DOHH2 (cell line): ENCODE measurements around the gene APMAP.

Source experiments
- H3F3A ChIP-seq: fragments of 200-600 bp; sonication (generic), shearing (Covaris generic); 2 replicates; pipeline ENCODE4 v1.6.0; 2016; ENCODE audit warnings: antibody characterized with exemption, mild to moderate bottlenecking; ENCODE audit not compliant: control insufficient read depth, insufficient read depth
- H3K27ac ChIP-seq: fragments of 200-600 bp; sonication (generic); 2 replicates; pipeline ENCODE4 v1.5.1; 2014; ENCODE audit warnings: low read depth, mild to moderate bottlenecking, low read length, moderate library complexity
- H3K27me3 ChIP-seq: fragments of 200-600 bp; sonication (generic); 2 replicates; pipeline ENCODE4 v1.6.1; 2014; ENCODE audit warnings: mild to moderate bottlenecking, low read length, mixed read lengths; ENCODE audit not compliant: control insufficient read depth
- H3K36me3 ChIP-seq: fragments of 200-600 bp; sonication (generic); 2 replicates; pipeline ENCODE4 v1.6.1; 2014; ENCODE audit warnings: mild to moderate bottlenecking, low read length, moderate library complexity, mixed read lengths; ENCODE audit not compliant: control insufficient read depth
- H3K4me1 ChIP-seq: fragments of 200-600 bp; sonication (generic); 2 replicates; pipeline ENCODE4 v1.6.1; 2014; ENCODE audit warnings: mild to moderate bottlenecking, low read length, mixed read lengths; ENCODE audit not compliant: control insufficient read depth
- H3K4me2 ChIP-seq: fragments of 200-600 bp; sonication (generic); 2 replicates; pipeline ENCODE4 v1.6.0; 2014; ENCODE audit warnings: mild to moderate bottlenecking, low read length, moderate library complexity
- H3K4me3 ChIP-seq: fragments of 200-600 bp; sonication (generic); 2 replicates; pipeline ENCODE4 v1.5.1; 2014; ENCODE audit warnings: mild to moderate bottlenecking, low read length, mixed read lengths
- H3K79me2 ChIP-seq: fragments of 200-600 bp; sonication (generic); 2 replicates; pipeline ENCODE4 v1.6.1; 2014; ENCODE audit warnings: mild to moderate bottlenecking, low read length, mixed read lengths; ENCODE audit not compliant: control insufficient read depth
- H3K9me2 ChIP-seq: fragments of 200-600 bp; sonication (generic); replicated peaks from 2 replicates; pipeline ENCODE4 v1.6.1; 2014; ENCODE audit warnings: mild to moderate bottlenecking, low read length, mixed read lengths; ENCODE audit not compliant: control insufficient read depth
- H3K9me3 ChIP-seq: fragments of 200-600 bp; sonication (generic); 2 replicates; pipeline ENCODE4 v1.6.1; 2014; ENCODE audit warnings: antibody characterized with exemption, low read length, mixed read lengths; ENCODE audit not compliant: control insufficient read depth, insufficient read depth
- H4K20me1 ChIP-seq: fragments of 200-600 bp; sonication (generic); 2 replicates; pipeline ENCODE4 v1.6.0; 2014; ENCODE audit warnings: low read depth, mild to moderate bottlenecking, antibody characterized with exemption, low read length, moderate library complexity; ENCODE audit not compliant: control insufficient read depth, insufficient read depth
- EZH2phosphoT487 ChIP-seq: fragments of 200-600 bp; sonication (generic); IDR thresholded peaks from 2 replicates; pipeline ENCODE4 v1.6.1; 2017; ENCODE audit warnings: borderline replicate concordance, mild to moderate bottlenecking, antibody characterized with exemption, low read length, moderate library complexity, mixed read lengths
- TF ChIP-seq, protein P1 (sequence below): fragments of 200-600 bp; sonication (generic); IDR thresholded peaks from one replicate; pipeline ENCODE4 v1.5.1; 2014; ENCODE audit warnings: antibody characterized with exemption, mild to moderate bottlenecking, low read depth, low read length; ENCODE audit not compliant: poor library complexity, severe bottlenecking

APMAP gene

DNA sequence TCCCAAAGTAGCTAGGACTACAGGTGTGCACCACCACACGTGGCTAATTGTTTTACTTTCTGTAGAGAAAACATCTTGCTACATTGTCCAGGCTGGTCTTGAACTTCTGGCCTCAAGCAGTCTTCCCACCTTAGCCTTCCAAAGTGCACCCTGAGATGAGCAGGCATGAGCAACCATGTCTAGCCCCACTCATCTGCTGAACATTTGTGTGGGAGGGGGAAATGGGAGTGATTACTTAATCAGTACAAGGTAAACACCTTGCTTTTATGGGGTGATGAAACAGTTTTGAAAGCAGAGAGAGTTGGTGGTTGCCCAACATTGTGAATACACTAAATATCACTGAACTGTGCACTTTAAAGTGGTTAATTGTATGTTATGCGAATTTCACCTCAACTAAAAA is 5.3 kb downstream of the APMAP start:
- Histone ChIP-seq H3K27ac (no peak overlapping the region), H3K79me2 (peaks cover 89% of the 10 kb centered on the region), H3K4me3 (no peak overlapping the region), H4K20me1 (peaks cover 15% of the 10 kb centered on the region), H3K9me2 (no peaks in the 10 kb centered on the region), H3K27me3 (no peaks in the 10 kb centered on the region), H3K9me3 (no peaks in the 10 kb centered on the region), H3F3A (no peaks in the 10 kb centered on the region), H3K4me2 (no peak overlapping the region), H3K4me1 (peaks cover 17% of the 10 kb centered on the region), H3K36me3 (peaks cover 32% of the 10 kb centered on the region)
- TF ChIP-seq, protein P1, sequence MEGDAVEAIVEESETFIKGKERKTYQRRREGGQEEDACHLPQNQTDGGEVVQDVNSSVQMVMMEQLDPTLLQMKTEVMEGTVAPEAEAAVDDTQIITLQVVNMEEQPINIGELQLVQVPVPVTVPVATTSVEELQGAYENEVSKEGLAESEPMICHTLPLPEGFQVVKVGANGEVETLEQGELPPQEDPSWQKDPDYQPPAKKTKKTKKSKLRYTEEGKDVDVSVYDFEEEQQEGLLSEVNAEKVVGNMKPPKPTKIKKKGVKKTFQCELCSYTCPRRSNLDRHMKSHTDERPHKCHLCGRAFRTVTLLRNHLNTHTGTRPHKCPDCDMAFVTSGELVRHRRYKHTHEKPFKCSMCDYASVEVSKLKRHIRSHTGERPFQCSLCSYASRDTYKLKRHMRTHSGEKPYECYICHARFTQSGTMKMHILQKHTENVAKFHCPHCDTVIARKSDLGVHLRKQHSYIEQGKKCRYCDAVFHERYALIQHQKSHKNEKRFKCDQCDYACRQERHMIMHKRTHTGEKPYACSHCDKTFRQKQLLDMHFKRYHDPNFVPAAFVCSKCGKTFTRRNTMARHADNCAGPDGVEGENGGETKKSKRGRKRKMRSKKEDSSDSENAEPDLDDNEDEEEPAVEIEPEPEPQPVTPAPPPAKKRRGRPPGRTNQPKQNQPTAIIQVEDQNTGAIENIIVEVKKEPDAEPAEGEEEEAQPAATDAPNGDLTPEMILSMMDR = no peak
- TF ChIP-seq EZH2phosphoT487 = no peak

DNA sequence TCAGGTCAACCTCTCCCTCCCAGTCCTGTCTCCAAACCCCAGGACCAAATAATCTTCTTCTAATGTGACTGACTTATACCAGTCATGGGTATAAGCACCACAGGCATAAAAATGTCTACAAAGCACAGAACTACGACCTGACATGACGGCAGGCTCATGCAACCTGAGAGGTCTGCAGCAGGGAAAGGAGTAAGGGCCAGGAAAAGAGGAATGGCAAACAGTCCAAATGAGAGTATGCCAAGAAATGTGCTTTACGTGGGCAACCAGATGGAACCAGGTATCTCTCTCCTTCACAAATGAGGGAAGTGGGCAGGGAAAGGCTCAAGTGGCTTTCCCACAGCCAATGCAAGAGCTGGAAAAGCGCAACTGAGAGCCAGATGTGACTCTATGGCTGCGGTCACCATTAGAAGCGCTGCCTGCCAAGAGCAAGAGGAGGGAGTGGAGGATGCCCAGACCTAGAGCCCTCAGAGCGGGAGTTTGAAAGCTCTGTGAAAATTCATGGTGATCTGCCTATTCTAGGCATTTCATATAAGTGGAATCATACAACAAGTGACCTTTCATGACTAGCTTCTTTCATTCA is 6.0 kb downstream of the APMAP start:
- H3K27ac ChIP-seq = no peak overlapping the region
- peaks cover 82% of the 10 kb centered on the region for H3K79me2 ChIP-seq
- no peaks in the 10 kb centered on the region for H3K9me2 ChIP-seq
- H3F3A ChIP-seq = no peaks in the 10 kb centered on the region
- H3K27me3 ChIP-seq = no peaks in the 10 kb centered on the region
- no peaks in the 10 kb centered on the region for H3K9me3 ChIP-seq
- peaks cover 34% of the 10 kb centered on the region for H3K36me3 ChIP-seq
- H3K4me2 ChIP-seq = no peak overlapping the region
- peaks cover 13% of the 10 kb centered on the region for H3K4me1 ChIP-seq
- no peak for TF ChIP-seq EZH2phosphoT487
- TF ChIP-seq, protein P1 = no peak
- H4K20me1 ChIP-seq = peaks cover 15% of the 10 kb centered on the region
- no peak overlapping the region for H3K4me3 ChIP-seq

DNA sequence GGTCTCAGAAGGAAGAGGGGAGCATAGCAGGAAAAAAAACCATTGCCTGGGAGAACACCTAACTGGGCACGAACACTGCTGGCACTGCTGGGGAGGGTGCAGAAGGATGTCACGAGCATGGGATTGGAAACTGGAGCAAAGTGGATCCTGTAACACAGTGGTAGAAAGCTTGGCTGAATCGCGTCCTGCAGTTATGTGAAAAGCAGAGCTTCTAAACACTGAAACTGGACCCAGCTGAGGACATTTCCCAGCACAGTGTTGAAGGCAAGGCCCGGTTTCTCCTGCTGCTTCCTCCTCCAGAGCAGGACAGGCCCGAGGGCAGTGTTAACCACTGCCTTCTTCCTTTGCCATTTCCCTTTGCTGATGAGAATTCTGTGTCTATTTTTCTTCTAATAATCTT is 6.7 kb downstream of the APMAP start:
- peaks cover 37% of the 10 kb centered on the region for H3K36me3 ChIP-seq
- peaks cover 11% of the 10 kb centered on the region for H4K20me1 ChIP-seq
- H3K4me1 ChIP-seq = peaks cover 6% of the 10 kb centered on the region
- H3K4me2 ChIP-seq = no peak overlapping the region
- no peaks in the 10 kb centered on the region for H3K9me2 ChIP-seq
- no peak overlapping the region for H3K4me3 ChIP-seq
- H3K27ac ChIP-seq = no peak overlapping the region
- TF ChIP-seq, protein P1 = no peak
- no peak for TF ChIP-seq EZH2phosphoT487
- H3F3A ChIP-seq = no peaks in the 10 kb centered on the region
- no peaks in the 10 kb centered on the region for H3K9me3 ChIP-seq
- H3K27me3 ChIP-seq = no peaks in the 10 kb centered on the region
- peaks cover 77% of the 10 kb centered on the region for H3K79me2 ChIP-seq
